NCI-H1930 (cell line): Measurements from ENCODE around the gene SLC16A8.

Experiments used
- DNase-seq, 2 experiments: peaks; one replicate each; lab custom pipeline; 2025; lab: John Stamatoyannopoulos, UW

SLC16A8 gene

GRCh38 chr22:38028344-38029130 is 55.4 kb downstream of the SLC16A8 start:
- DNase-seq, result no peak
